ENCODE data around the gene OR10G7.
"Not testable (repeated sequence)": the region's sequence is repeated elsewhere in the genome, so short reads cannot be mapped to it uniquely, and the experiment has no call there.

OR10G7 gene

DNA sequence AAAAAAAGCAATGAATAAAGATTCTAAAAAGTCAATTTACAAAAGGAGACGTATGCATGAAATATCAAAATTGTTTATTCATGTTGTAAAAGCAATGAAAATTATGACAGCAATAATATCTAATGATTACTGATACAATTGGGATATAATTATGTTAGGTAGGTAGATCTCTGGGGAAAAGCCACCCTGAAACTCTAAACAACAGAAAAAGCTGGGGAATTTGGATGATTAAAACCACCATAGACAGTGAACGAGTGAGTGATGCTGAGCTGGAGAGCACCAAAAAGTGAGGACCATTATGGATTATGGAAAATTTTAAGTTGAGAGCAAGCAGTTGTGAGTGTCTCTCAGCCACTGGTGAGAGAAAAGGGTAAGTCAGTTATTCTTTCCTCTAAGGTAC, 14.6 kb downstream of the OR10G7 start, which contains the start of gene OR10G8:
Gene OR10G8, plus strand, starts transcription at position 301 of the 400 bp plus-strand sequence. CDS start 2,825 bp downstream, outside the sequence.
- Histone ChIP-seq H3K79me2 (ENCODE audit: insufficient read depth, low read length) (no peaks in the 10 kb centered on the region), H3K4me2 (ENCODE audit: low read depth, low read length, poor library complexity, severe bottlenecking) (no peak within 1 kb of the TSS), H2AFZ (ENCODE audit: low read depth, low read length, severe bottlenecking) (no peak within 1 kb of the TSS), H3F3A (ENCODE audit: insufficient read depth) (no peaks in the 10 kb centered on the region), H3K27ac (ENCODE audit: low read depth, low read length) (no peak within 1 kb of the TSS), H3K9me2 (replicated peaks; ENCODE audit: insufficient read depth, low read length) (no peaks in the 10 kb centered on the region), H3K4me3 (ENCODE audit: insufficient read depth, low read length, poor library complexity, severe bottlenecking) (no peak within 1 kb of the TSS), H3K36me3 (ENCODE audit: low read length) (no peaks in the 10 kb centered on the region), H3K27me3 (ENCODE audit: low read length) (no peaks in the 10 kb centered on the region), H3K9me3 (ENCODE audit: insufficient read depth, low read length) (no peaks in the 10 kb centered on the region), H4K20me1 (ENCODE audit: low read depth, low read length) (no peaks in the 10 kb centered on the region), H3K9ac (ENCODE audit: low read length) (no peak within 1 kb of the TSS)
- TF ChIP-seq, protein P1, sequence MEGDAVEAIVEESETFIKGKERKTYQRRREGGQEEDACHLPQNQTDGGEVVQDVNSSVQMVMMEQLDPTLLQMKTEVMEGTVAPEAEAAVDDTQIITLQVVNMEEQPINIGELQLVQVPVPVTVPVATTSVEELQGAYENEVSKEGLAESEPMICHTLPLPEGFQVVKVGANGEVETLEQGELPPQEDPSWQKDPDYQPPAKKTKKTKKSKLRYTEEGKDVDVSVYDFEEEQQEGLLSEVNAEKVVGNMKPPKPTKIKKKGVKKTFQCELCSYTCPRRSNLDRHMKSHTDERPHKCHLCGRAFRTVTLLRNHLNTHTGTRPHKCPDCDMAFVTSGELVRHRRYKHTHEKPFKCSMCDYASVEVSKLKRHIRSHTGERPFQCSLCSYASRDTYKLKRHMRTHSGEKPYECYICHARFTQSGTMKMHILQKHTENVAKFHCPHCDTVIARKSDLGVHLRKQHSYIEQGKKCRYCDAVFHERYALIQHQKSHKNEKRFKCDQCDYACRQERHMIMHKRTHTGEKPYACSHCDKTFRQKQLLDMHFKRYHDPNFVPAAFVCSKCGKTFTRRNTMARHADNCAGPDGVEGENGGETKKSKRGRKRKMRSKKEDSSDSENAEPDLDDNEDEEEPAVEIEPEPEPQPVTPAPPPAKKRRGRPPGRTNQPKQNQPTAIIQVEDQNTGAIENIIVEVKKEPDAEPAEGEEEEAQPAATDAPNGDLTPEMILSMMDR (IDR thresholded peaks at IDR 0.05; ENCODE audit: insufficient read depth, low read length, poor library complexity, severe bottlenecking) = no peak
- TF ChIP-seq EZH2phosphoT487 (conservative IDR thresholded peaks at IDR 0.05; ENCODE audit: low read length) = no peak

DNA sequence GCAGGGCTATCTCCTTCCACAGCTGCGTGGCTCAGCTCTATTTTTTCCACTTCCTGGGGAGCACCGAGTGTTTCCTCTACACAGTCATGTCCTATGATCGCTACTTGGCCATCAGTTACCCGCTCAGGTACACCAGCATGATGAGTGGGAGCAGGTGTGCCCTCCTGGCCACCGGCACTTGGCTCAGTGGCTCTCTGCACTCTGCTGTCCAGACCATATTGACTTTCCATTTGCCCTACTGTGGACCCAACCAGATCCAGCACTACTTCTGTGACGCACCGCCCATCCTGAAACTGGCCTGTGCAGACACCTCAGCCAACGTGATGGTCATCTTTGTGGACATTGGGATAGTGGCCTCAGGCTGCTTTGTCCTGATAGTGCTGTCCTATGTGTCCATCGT, 25.3 kb downstream of the OR10G7 start:
- not testable (repeated sequence) for H2AFZ ChIP-seq (ENCODE audit: low read depth, low read length, severe bottlenecking); H3K4me2 ChIP-seq (ENCODE audit: low read depth, low read length, poor library complexity, severe bottlenecking); H3K9me3 ChIP-seq (ENCODE audit: insufficient read depth, low read length); H3K36me3 ChIP-seq (ENCODE audit: low read length); H3K27me3 ChIP-seq (ENCODE audit: low read length); H3K79me2 ChIP-seq (ENCODE audit: insufficient read depth, low read length); H3K9me2 ChIP-seq (replicated peaks; ENCODE audit: insufficient read depth, low read length); H4K20me1 ChIP-seq (ENCODE audit: low read depth, low read length); H3K27ac ChIP-seq (ENCODE audit: low read depth, low read length); H3K9ac ChIP-seq (ENCODE audit: low read length); H3K4me3 ChIP-seq (ENCODE audit: insufficient read depth, low read length, poor library complexity, severe bottlenecking); H3F3A ChIP-seq (ENCODE audit: insufficient read depth)

DNA sequence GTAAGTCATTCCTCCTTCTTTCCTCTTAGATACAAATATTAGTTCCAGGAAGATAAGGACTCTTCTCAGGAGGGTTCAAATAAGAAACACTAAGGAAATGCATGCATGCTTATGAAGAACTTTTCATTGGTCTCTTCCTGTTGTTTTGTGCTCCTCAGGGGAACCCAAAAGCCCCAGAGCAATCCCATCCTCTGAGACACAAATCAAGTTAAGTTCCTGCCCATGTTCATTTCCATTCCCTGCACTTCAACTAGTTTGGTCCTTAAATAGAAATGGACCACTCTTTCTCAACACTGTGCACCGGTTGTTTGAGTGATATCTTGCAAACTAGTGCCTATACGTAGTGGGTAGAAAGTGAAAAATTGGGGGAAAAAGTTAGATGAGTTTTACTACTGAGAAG, 28.4 kb downstream of the OR10G7 start, which contains the start of gene OR10G4:
Gene OR10G4, plus strand, starts transcription at position 301 of the 400 bp plus-strand sequence. CDS start 2,578 bp downstream, outside the sequence.
- no peaks in the 10 kb centered on the region for H3K9me3 ChIP-seq (ENCODE audit: insufficient read depth, low read length)
- H3K79me2 ChIP-seq (ENCODE audit: insufficient read depth, low read length) = no peaks in the 10 kb centered on the region
- no peak within 1 kb of the TSS for H2AFZ ChIP-seq (ENCODE audit: low read depth, low read length, severe bottlenecking)
- H3K4me2 ChIP-seq (ENCODE audit: low read depth, low read length, poor library complexity, severe bottlenecking) = no peak within 1 kb of the TSS
- no peaks in the 10 kb centered on the region for H4K20me1 ChIP-seq (ENCODE audit: low read depth, low read length)
- H3K9me2 ChIP-seq (replicated peaks; ENCODE audit: insufficient read depth, low read length) = no peaks in the 10 kb centered on the region
- no peaks in the 10 kb centered on the region for H3F3A ChIP-seq (ENCODE audit: insufficient read depth)
- H3K27ac ChIP-seq (ENCODE audit: low read depth, low read length) = no peak within 1 kb of the TSS
- no peaks in the 10 kb centered on the region for H3K27me3 ChIP-seq (ENCODE audit: low read length)
- no peak within 1 kb of the TSS for H3K4me3 ChIP-seq (ENCODE audit: insufficient read depth, low read length, poor library complexity, severe bottlenecking)
- H3K9ac ChIP-seq (ENCODE audit: low read length) = no peak within 1 kb of the TSS
- TF ChIP-seq, protein P1 (IDR thresholded peaks at IDR 0.05; ENCODE audit: insufficient read depth, low read length, poor library complexity, severe bottlenecking) = no peak
- TF ChIP-seq EZH2phosphoT487 (conservative IDR thresholded peaks at IDR 0.05; ENCODE audit: low read length) = no peak
- H3K36me3 ChIP-seq (ENCODE audit: low read length) = no peaks in the 10 kb centered on the region

DNA sequence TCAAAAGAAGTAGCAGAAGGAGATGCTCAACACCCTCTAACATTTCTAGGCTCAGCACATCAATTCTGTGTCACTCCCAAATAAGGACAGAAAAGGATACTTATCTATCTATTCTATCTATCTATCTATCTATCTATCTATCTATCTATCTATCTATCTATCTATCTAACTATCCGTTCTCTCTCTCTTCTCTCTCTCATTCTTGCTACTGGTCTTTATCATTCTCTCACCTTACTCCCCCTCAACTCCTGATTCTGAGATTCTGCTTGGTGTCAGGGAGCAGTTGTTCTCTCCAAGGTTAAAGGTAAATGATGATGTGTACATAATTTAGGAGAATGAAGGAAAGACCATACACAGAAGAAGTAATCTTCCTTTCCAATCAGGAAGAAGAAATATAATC, 46.0 kb downstream of the OR10G7 start, which contains the start of gene OR10G6:
Gene OR10G6, minus strand, starts transcription at position 43 of the 400 bp plus-strand sequence. Its CDS starts 0 bp downstream, at position 43.
- Histone ChIP-seq H3K4me3 (ENCODE audit: insufficient read depth, low read length, poor library complexity, severe bottlenecking) (no peak within 1 kb of the TSS), H3K27ac (ENCODE audit: low read depth, low read length) (no peak within 1 kb of the TSS), H3K9me3 (ENCODE audit: insufficient read depth, low read length) (no peaks in the 10 kb centered on the region), H4K20me1 (ENCODE audit: low read depth, low read length) (no peaks in the 10 kb centered on the region), H3K36me3 (ENCODE audit: low read length) (no peaks in the 10 kb centered on the region), H3K9ac (ENCODE audit: low read length) (no peak within 1 kb of the TSS), H3F3A (ENCODE audit: insufficient read depth) (no peaks in the 10 kb centered on the region), H3K79me2 (ENCODE audit: insufficient read depth, low read length) (no peaks in the 10 kb centered on the region), H2AFZ (ENCODE audit: low read depth, low read length, severe bottlenecking) (no peak within 1 kb of the TSS), H3K4me2 (ENCODE audit: low read depth, low read length, poor library complexity, severe bottlenecking) (no peak within 1 kb of the TSS), H3K27me3 (ENCODE audit: low read length) (no peaks in the 10 kb centered on the region), H3K9me2 (replicated peaks; ENCODE audit: insufficient read depth, low read length) (no peaks in the 10 kb centered on the region)
- no peak for TF ChIP-seq EZH2phosphoT487 (conservative IDR thresholded peaks at IDR 0.05; ENCODE audit: low read length)
- TF ChIP-seq, protein P1 (IDR thresholded peaks at IDR 0.05; ENCODE audit: insufficient read depth, low read length, poor library complexity, severe bottlenecking) = no peak

Data from SU-DHL-6 (cell line).